Activated T-cell treated with anti-CD3 and anti-CD28 coated beads, Interleukin-2, amount 50 U/mL, for 4 hours (primary cell): ENCODE data around the gene GRIN3B. TPM values are rescaled to one million over a fixed set of nuclear protein-coding genes. Genes with fewer than 3 reads are reported as not detected.

ENCODE experiments used
- ATAC-seq, 2 donors: fragments of 200-7000 bp; cut with Tn5 transposase; one replicate each; pipeline ENCODE4 v1.10.0; 2021
- DNase-seq: peaks from one replicate; pipeline ENCODE4 v3.0.0-alpha.2; 2020
- H3K27me3 Mint-ChIP-seq: one replicate; pipeline ENCODE4 v1.8.0; 2021; ENCODE audit warnings: low read depth, mixed read lengths
- H3K36me3 Mint-ChIP-seq: one replicate; pipeline ENCODE4 v1.8.0; 2022; ENCODE audit warnings: mixed read lengths; ENCODE audit not compliant: insufficient read depth
- H3K4me1 Mint-ChIP-seq: one replicate; pipeline ENCODE4 v1.8.0; 2021; ENCODE audit warnings: low read depth, mixed read lengths
- H3K4me3 Mint-ChIP-seq: one replicate; pipeline ENCODE4 v1.8.0; 2021; ENCODE audit warnings: mild to moderate bottlenecking, moderate library complexity, mixed read lengths
- H3K9me3 Mint-ChIP-seq: one replicate; pipeline ENCODE4 v1.8.0; 2021; ENCODE audit warnings: mixed read lengths
- total RNA-seq, 3 donors: library from RNA; stranded (reverse); gene quantifications; one replicate each; pipeline ENCODE4 v1.2.1, GENCODE V29; 2021

GRIN3B gene
- total RNA-seq, 3 donors from 2014 or later, result 0.05 to 0.19 (median 0.08) TPM

DNA sequence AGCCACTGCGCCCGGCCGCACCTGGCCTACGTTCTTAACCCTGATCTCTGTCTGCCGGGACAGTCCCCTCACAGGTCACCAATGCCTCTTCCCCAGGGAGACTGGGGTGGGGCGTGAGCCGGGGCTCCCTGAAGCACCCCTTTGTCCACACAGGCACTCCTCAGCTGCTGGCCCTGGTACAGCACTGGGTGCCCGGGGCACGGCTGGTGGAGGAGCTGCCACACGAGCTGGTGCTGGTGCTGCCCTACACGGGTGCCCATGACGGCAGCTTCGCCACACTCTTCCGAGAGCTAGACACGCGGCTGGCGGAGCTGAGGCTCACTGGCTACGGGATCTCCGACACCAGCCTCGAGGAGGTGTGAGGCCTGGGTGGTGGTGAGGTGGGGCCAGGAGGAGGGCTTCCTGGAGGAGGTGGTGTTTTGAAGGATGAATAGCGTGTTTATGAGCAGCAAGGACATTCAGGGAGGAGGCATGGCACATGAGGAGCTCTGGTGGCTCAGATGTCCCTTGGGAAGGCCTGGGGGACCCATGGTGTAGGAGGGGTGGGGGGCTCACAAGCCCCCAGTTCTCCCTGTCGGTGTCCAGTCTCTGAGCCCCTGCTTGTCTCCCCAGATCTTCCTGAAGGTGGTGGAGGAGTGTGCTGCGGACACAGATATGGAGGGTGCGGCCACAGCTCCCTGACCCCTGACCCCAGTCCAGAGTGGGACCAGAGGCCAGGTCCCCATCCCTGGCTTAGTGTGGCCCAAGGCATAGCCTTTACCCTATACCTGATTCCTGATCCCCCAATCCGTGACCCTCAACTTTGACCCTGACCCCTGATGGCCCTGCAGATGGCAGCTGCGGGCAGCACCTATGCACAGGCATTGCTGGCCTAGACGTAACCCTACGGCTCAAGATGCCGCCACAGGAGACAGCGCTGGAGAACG lies 53.2 kb downstream of the GRIN3B start:
- DNase-seq (no peak), ATAC-seq (no peak)
- H3K9me3 Mint-ChIP-seq, result no peaks in the 10 kb centered on the region

DNA sequence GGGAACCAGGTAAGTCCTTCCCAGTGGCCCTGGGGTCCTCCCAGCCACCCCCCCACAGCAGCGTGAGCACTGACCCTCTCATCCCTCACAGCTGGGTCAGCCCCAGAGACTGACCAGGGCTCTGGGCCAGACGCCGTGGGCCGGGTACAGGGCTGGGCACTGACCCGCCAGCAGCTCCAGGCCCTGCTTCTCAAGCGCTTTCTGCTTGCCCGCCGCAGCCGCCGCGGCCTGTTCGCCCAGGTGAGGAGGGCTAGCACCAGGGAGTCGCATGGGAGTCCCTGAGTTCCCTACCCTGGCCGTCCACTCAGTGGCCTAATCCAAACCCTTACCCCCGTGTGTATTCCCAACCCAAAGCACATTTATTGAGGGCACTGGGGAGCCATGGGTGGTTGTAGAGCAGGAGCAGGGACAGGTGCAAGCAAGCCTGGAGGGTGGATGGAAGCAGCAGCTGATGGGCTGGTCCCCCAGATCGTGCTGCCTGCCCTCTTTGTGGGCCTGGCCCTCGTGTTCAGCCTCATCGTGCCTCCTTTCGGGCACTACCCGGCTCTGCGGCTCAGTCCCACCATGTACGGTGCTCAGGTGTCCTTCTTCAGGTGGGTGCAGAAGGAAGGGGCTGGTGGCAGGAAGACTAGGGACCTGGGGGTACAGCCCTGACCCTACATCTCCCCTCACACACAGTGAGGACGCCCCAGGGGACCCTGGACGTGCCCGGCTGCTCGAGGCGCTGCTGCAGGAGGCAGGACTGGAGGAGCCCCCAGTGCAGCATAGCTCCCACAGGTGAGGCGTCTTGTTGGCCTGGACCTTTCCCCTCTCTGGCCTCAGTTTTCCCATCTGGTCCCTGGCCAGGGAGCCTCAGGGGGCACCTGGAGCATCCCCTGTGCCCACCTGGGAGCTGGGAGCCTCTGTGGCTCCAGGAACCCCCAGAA lies 54.1 kb downstream of the GRIN3B start:
- Mint-ChIP-seq H3K9me3 (no peaks in the 10 kb centered on the region), H3K27me3 (no peaks in the 10 kb centered on the region), H3K4me3 (no peak overlapping the region), H3K4me1 (peaks cover 25% of the 10 kb centered on the region), H3K36me3 (peaks cover 12% of the 10 kb centered on the region)
- DNase-seq (no peak), ATAC-seq (no peak)

More for the DNA sequence above, 53.2 kb downstream of the GRIN3B start:
- Mint-ChIP-seq H3K27me3 (no peaks in the 10 kb centered on the region), H3K4me1 (peaks cover 24% of the 10 kb centered on the region), H3K4me3 (no peak overlapping the region), H3K36me3 (peaks cover 12% of the 10 kb centered on the region)

DNA sequence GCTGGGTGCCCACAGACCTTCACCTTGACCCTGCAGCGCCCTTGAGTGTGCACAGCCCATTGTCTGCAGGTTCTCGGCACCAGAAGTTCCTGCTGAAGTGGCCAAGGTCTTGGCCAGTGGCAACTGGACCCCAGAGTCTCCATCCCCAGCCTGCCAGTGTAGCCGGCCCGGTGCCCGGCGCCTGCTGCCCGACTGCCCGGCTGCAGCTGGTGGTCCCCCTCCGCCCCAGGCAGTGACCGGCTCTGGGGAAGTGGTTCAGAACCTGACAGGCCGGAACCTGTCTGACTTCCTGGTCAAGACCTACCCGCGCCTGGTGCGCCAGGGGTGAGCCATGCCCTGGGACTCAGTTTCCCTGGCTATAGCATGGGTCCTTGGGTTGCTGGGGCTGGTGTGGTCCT lies 54.8 kb downstream of the GRIN3B start:
- Mint-ChIP-seq H3K4me1 (peaks cover 25% of the 10 kb centered on the region), H3K9me3 (no peaks in the 10 kb centered on the region), H3K4me3 (no peak overlapping the region), H3K27me3 (no peaks in the 10 kb centered on the region), H3K36me3 (peaks cover 12% of the 10 kb centered on the region)
- ATAC-seq (no peak), DNase-seq (no peak)

DNA sequence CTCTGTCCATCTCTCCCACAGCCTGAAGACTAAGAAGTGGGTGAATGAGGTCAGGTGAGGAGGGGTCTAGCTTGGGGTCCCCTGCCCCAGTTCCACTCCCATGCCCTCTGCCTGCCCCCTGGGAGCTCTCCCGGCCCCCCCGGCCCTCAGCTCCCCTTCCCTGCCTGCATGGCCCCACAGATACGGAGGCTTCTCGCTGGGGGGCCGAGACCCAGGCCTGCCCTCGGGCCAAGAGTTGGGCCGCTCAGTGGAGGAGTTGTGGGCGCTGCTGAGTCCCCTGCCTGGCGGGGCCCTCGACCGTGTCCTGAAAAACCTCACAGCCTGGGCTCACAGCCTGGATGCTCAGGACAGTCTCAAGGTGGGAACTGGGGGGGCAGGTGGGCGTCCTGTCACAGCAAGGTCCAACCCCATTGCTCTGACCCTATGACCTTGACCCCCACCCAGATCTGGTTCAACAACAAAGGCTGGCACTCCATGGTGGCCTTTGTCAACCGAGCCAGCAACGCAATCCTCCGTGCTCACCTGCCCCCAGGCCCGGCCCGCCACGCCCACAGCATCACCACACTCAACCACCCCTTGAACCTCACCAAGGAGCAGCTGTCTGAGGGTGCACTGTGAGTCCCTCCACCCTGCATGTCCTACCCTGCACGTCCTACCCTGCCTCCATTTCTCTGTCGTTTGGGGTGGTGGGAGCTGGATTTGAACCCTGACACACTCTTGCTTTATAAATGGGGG lies 55.8 kb downstream of the GRIN3B start:
- no peaks in the 10 kb centered on the region for H3K27me3 Mint-ChIP-seq
- DNase-seq (no peak), ATAC-seq (no peak)
- no peak overlapping the region for H3K4me3 Mint-ChIP-seq
- no peaks in the 10 kb centered on the region for H3K9me3 Mint-ChIP-seq
- H3K36me3 Mint-ChIP-seq, result peaks cover 12% of the 10 kb centered on the region
- H3K4me1 Mint-ChIP-seq, result peaks cover 25% of the 10 kb centered on the region

DNA sequence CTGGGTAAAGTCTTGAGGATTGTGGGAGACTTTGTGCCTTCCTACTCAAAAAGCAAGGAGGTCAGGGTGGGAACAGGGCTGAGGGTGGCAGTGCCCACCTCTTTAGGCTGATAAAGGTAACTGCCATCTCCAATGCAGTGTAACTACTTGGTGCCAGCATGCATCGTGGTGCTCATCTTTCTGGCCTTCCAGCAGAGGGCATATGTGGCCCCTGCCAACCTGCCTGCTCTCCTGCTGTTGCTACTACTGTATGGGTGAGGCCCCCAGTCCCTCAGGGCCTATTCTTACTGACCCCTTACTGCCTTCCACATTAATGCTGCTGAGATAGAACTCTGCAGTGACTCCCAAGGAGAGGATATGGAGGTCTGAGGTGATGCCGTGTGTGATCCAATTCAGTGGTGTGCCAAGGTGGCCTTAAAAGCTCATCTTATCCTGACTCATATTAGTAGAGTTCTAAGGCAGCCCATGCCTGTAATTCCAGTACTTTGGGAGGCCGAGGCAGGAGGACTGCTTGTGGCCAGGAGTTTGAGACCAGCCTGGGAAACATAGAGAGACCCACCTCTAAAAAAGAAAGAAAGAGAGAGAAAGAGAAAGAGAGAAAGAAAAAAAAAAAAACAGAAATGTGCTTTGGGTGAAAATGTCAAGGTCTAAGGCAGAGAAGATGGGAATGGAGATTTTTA lies 57.1 kb downstream of the GRIN3B start:
- Mint-ChIP-seq H3K4me3 (no peak overlapping the region), H3K36me3 (peaks cover 11% of the 10 kb centered on the region)

GRCh38 chr19:1058112-1058511 lies 57.9 kb downstream of the GRIN3B start:
- H3K36me3 Mint-ChIP-seq, result peaks cover 11% of the 10 kb centered on the region
- ATAC-seq (no peak), DNase-seq (no peak)
- no peaks in the 10 kb centered on the region for H3K9me3 Mint-ChIP-seq
- H3K27me3 Mint-ChIP-seq, result no peaks in the 10 kb centered on the region
- H3K4me1 Mint-ChIP-seq, result peaks cover 23% of the 10 kb centered on the region
- no peak overlapping the region for H3K4me3 Mint-ChIP-seq

More for the DNA sequence above, 57.1 kb downstream of the GRIN3B start:
- DNase-seq (peak; percentile 44), ATAC-seq (peak; percentile 74 to 81)
- Mint-ChIP-seq H3K9me3 (no peaks in the 10 kb centered on the region), H3K27me3 (no peaks in the 10 kb centered on the region), H3K4me1 (peaks cover 25% of the 10 kb centered on the region)

Other genes starting within 250 kb of the GRIN3B start
- gene MISP, start 249.3 kb upstream of the GRIN3B start, total RNA-seq, result under 1 TPM in 1 of 3 donors, not detected in 2; 0.08 TPM
- gene PTBP1, start 203.0 kb upstream of the GRIN3B start, total RNA-seq, result 1,000 to 10,000 TPM; 1,071 to 1,170 (median 1,104) TPM
- under 1 TPM in 1 of 3 donors, not detected in 2; 0.24 TPM for gene PLPPR3, start 178.5 kb upstream of the GRIN3B start, total RNA-seq
- not detected for gene AZU1, start 172.6 kb upstream of the GRIN3B start, total RNA-seq
- gene PRTN3, start 159.4 kb upstream of the GRIN3B start, total RNA-seq, result not detected
- gene ELANE, start 148.1 kb upstream of the GRIN3B start, total RNA-seq, result not detected
- gene CFD, start 140.8 kb upstream of the GRIN3B start, total RNA-seq, result 1 to 10 TPM in 2 of 3 donors, under 1 TPM in 1; 0.49 to 1.9 (median 1.1) TPM
- gene MED16, start 107.2 kb upstream of the GRIN3B start, total RNA-seq, result 10 to 100 TPM; 70.4 to 73.9 (median 73.6) TPM
- not detected for gene RNU6-9, start 106.9 kb upstream of the GRIN3B start, total RNA-seq
- gene R3HDM4, start 87.2 kb upstream of the GRIN3B start, total RNA-seq, result 10 to 100 TPM; 92.3 to 97.7 (median 96.3) TPM
- 1 to 10 TPM; 2.9 to 5.1 (median 3.3) TPM for gene KISS1R, start 83.1 kb upstream of the GRIN3B start, total RNA-seq
- 10 to 100 TPM in 1 of 3 donors, 1 to 10 TPM in 2; 7.3 to 13.2 (median 10.0) TPM for gene ARID3A, start 74.4 kb upstream of the GRIN3B start, total RNA-seq
- gene WDR18, start 16.1 kb upstream of the GRIN3B start, total RNA-seq, result 100 to 1,000 TPM; 163 to 217 (median 199) TPM
- 100 to 1,000 TPM; 197 to 210 (median 204) TPM for gene TMEM259, start 20.7 kb downstream of the GRIN3B start, total RNA-seq
- gene RNU6-2, start 21.1 kb downstream of the GRIN3B start, total RNA-seq, result not detected
- 10 to 100 TPM; 52.3 to 69.3 (median 57.8) TPM for gene CNN2, start 26.2 kb downstream of the GRIN3B start, total RNA-seq
- 1 to 10 TPM; 7.1 to 8.7 (median 8.6) TPM for gene ABCA7, start 39.7 kb downstream of the GRIN3B start, total RNA-seq
- gene ARHGAP45, start 66.7 kb downstream of the GRIN3B start, total RNA-seq, result 100 to 1,000 TPM; 128 to 133 (median 133) TPM
- 100 to 1,000 TPM; 303 to 380 (median 323) TPM for gene POLR2E, start 95.0 kb downstream of the GRIN3B start, total RNA-seq
- gene GPX4, start 103.6 kb downstream of the GRIN3B start, total RNA-seq, result 100 to 1,000 TPM; 148 to 165 (median 162) TPM
- gene SBNO2, start 173.8 kb downstream of the GRIN3B start, total RNA-seq, result 100 to 1,000 TPM; 134 to 140 (median 139) TPM
- gene STK11, start 205.4 kb downstream of the GRIN3B start, total RNA-seq, result 10 to 100 TPM; 64.4 to 72.0 (median 69.8) TPM
- gene CBARP, start 237.6 kb downstream of the GRIN3B start, total RNA-seq, result 1 to 10 TPM in 2 of 3 donors, under 1 TPM in 1; 0.63 to 1.4 (median 1.1) TPM
- 100 to 1,000 TPM; 259 to 434 (median 312) TPM for gene ATP5F1D, start 241.3 kb downstream of the GRIN3B start, total RNA-seq
- 10 to 100 TPM; 63.2 to 70.0 (median 68.7) TPM for gene MIDN, start 248.2 kb downstream of the GRIN3B start, total RNA-seq